GM18868 (cell line): ENCODE results near the gene TTC39C.
A peak's percentile ranks its signal among the peaks of the same experiment; 100 is the strongest.

ENCODE experiments used
- ATAC-seq: cut with Tn5 transposase; IDR thresholded peaks from one replicate; pipeline ENCODE4 v1.9.1; 2021; ENCODE audit warnings: mild to moderate bottlenecking, moderate library complexity; ENCODE audit not compliant: unreplicated experiment

Gene TTC39C

DNA sequence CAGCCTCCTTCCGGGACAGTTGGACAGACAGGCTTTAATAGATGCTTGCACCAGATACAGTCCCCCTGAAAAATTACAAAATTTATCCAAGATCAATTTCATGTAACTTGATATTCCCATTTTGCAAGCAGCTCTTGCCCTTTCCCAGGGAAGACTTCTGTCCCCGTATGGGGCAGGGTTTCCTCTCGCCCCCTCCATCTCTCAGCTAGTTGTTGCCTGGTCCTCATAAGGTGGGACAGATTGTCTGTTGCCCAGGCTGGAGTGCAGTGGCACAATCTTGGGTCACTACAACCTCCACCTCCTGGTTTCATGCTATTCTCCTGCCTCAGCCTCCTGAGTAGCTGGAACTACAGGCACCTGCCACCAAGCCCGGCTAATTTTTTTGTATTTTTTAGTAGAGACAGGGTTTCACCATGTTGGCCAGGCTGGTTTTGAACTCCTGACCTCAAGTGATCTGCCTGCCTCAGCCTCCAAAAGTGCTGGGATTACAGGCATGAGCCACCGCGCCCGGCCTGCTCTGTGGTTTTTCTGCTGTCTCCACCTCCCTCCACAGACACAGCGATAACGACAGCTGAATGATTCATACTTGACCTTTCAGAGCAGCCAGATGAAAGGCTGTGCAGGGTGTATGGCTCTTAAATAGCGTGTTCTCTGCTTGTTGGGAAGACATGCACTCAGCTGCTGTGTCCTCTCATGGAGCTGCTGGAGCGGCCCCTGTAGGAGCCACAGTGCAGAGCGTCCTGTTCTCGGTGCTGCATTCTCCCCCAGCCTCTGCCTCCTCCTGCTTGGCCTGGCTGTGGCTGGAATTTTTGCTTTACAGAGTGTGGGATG, 61.4 kb downstream of the TTC39C start:
- ATAC-seq, result peak; percentile 94

DNA sequence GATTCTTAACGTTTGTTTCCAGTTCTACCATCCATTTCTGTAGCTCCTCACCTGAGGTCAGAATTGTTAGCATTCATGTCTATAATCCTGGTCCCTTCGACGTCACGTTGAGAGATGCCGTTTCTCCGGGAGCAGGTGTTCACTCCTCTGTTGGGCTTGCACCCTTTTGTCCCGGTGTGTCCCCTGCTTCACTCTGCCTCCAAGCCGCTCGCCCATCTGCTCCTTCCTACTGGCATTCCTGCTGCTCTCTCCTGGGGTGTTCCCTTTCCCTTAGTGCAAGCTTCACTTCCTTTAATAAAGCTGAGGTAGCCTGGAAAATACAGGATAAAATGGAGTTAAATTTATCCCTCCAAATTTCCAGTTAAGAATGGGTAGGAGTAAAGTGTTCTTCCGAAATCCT, 62.4 kb downstream of the TTC39C start:
- no peak for ATAC-seq

DNA sequence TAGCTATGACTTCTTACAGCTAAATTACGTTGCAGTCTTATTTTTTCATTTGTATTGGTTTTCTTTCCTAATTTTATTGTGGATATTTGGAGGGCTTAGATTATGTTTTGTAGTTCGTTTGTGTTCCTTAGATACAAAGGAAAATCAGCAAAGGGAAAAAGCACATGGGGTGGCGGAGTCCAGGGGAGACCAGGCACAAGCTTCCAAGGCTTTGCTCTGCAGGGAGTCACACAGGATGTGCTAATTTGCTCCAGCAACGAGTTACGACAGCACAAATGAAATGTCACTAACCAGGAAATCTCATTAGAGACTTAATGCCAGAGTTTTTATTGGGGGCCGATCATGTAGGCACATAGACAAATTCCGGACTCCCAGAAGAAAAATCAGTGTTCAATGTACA, 63.8 kb downstream of the TTC39C start:
- ATAC-seq, result no peak

DNA sequence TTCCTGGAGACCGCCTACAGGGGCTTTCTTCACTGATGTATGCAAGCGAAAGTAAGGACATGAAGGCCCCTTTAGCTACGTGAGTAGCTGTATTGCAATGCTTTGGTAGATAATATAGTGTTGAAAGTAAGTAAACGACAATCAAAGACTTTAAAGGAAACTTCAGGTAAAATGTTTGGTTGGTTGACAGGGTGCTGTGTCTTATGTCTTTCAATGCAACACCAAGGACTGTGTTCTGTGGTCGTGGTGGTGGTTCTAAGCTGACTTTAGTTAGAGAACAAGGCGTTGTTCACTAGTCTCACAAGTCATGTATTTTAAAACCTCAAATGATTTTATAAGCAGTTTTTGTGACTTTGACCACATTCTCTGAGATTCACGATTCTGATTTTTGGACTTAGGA, 66.3 kb downstream of the TTC39C start:
- ATAC-seq, result no peak

DNA sequence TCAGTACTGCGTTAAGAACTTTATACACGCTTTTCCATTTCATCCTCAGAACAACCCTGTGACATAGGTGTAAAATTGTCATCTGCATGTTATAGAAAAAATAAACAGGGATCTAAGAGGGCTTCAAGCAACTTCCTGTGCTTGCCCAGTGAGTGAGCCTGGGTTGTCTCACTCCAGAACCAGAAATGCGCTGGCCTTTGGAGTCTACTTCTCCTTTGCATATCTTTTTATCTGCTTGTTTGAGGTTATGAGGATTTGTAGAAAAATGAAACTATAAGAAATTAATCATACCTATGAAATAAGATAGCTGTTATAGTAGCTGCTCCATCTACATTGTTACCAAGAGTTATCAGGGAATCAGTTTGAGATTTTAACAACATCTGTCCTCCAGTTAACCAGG, 69.0 kb downstream of the TTC39C start:
- no peak for ATAC-seq

DNA sequence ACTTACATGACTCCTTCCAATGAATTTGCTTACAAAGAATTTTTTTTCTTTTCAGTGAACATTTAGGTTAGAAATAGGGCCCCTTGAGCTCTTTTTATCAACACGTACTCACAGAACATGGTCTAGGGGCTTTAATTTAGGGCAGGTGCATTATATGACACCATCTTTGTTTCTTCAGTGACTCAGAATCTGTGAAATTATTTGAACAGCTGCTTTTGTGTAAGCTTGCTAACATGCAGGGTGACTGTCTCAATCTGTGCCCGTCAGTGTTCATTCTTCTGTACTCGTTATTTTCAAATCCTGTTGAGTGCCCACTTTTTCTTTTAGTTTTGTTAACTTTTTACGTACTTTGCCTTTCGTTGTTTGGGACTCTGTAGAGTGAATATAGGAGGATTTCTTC, 71.5 kb downstream of the TTC39C start:
- no peak for ATAC-seq

DNA sequence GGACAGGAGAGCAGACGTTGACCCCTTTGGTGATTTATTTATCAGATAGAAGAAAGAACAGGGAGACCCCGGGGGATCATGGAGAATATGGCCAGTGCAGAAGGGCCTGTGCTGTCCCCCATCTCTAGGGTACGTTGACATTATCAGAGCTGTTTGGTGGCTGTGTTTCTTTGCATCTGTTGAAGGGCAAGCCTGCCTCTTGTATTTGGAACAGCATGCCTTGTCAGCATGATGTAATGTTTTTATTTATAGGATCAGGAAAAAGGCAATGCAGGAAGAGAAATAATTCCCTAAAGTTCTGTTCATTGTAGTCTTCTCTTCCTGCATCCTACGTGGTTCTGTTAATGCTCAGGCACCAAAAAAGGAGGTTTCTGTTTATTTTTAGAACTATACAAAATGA, 74.5 kb downstream of the TTC39C start:
- no peak for ATAC-seq

DNA sequence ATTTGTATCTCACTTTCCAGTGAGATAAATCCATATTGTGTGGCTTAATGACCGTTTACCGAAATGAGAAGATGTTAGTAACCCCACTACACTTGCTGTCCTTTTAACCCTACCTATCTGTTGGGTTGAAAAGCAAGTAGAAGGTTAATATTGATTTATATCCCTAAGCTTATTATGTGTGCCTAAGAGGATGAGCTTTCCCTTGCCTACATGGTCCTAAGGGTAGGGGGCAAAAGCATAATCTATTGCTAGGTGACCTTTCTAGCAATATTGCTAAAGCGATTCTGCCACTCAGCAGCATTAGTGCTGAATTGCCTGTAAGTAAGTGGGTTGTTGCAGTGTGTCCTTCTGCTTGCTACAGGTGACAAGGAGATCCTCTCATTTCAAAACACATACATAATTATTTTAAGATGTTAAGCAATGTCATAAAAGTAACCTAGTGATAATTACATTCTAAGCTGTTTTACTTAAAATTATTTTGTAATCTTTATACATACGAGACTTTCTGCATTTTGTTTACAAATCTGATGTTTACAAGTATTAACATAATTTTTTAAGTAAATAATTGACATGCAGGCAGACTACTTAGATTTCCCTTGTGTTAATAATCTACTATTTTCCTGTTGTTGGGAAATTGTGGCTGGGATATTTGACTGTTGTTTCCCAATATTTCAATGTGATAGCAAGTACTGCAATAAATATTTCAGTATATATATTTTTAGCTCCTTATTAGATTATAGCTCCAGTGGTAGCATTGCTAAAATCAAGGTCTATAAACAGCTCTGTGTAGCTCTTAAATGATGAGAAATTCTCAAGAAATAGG, 75.2 kb downstream of the TTC39C start:
- ATAC-seq, result no peak

DNA sequence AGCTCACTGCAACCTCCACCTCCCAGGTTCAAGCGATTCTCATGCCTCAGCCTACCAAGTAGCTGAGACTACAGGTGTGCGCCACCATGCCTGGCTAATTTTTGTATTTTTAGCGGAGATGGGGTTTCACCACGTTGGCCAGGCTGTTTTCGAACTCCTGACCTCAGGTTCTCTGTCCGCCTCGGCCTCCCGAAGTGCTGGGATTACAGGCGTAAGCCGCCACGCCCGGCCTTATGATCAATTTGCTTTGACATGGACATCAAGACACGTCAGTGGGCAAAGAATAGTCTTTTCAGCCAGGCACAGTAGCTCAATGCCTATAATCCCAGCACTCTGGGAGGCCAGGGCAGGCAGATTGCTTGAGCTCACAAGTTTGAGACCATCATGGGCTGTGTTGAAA, 76.3 kb downstream of the TTC39C start:
- ATAC-seq, result no peak

DNA sequence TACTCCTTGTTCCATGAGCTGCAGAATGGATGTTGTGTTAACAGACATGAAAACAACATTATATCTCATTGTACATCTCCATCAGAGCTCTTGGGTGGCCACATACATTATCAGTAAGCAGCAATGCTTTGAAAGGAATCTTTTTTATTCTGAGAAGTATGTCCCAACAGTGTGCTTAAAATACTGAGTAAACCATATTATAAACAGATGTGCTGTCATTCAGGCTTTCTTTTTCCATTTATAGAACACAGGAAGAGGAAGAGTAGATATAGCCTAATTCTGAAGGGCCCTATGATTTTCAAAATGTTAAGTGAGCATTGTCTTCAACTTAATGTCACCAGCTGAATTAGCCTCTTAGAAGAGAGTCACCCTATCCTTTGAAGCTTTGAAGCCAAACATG, 80.0 kb downstream of the TTC39C start:
- ATAC-seq, result no peak

DNA sequence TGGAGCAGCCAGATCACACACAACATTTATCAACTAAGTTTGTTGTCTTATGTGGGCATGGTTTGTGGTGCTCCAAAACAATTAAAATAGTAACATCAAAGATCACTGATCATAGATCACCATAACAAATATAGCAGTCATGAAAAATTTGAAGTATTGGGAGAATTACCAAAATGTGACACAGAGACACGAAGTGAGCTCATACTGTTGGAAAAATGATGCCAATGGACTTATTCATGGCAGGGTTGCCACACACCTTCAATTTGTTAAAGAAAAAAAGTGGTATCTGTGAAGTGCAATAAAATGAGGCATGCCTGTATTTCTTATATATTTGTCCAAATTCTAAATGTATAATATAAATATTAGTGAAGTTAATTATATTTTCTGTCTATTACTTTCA, 81.4 kb downstream of the TTC39C start:
- no peak for ATAC-seq

DNA sequence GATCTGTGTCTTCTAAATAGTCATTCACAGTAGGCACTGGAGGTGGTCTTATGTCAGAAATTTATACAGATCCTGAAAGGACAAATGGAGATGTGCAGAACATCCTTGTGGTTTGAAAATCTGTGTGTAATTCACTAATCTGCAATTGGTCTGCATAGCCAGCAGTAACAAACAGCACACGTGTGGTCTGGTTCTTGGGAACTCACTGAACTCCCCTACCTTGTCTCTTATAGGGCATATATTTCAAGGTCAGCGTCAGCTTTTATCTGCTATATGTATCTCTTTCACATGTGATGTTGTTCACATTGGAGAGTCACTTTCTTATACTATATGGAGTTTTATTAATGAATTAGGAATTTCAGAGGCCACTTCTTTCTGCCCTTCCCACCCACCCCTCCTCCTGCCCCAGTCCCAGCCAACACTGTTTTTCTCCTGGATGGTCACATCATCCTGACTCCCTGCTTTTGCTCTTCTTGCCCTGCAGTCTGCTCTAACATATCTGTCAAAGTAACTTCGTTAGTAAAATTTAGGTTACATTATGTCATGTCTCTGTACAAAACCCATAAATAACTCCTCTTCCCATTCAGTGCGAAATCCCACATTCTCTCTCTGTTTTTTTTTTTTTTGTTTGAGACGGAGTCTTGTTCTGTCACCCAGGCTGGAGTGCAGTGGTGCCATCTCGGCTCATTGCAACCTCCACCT, 88.9 kb downstream of the TTC39C start:
- no peak for ATAC-seq

DNA sequence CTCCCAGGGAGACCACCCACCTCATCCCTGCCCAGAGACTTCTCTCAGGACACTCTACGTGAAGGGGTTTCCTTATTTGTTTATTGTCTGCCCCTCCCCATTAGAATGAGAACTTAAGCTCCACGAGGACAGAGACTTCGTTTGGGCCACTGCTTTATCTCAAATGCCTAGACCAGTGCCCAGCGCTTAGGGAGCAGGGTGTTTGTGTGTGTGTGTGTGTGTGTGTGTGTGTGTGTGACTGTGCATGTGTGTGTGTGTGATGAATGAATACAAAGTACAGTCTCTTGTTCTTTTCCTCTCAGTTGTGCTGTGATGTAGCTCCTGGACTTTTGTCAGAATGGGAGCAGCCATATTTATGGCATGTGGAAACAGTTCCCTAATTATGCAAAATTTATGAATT, 89.9 kb downstream of the TTC39C start:
- no peak for ATAC-seq

DNA sequence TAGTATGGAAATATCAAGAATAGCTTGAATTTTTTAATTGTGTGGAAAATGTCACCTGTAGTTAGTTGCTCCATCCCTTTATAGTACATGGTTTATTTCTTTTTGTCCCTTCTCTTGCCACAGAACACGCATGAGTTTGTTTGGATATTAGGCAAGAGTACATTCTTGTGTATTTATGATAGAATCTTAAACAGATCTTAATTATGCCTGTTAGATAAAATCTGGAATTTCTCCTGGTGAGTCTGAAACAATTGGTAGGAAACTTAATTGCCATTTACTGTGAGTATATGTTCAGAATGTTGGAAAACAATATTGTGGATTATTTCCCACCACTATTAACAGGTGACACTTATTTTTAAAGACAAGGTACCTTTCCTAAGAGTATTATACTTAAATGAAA, 94.1 kb downstream of the TTC39C start:
- ATAC-seq, result no peak

DNA sequence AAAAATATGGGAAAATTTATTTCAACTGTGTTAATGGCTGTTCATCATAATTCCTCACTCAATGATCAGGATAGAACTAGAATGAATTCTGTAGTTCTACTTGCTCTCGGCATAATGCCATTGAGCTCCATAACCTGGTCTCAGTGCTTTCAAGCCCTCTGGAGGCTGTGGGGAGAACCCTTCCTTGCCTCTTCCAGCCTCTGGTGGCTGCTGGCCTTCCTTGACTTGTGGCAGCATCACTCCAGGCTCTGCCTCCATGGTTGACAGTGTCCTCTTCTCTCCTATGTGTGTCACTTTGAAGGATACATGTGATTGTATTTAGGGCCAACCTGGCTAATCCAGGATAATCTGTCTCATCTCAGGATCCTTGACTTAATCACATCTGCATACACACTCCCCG, 97.4 kb downstream of the TTC39C start:
- ATAC-seq, result no peak

DNA sequence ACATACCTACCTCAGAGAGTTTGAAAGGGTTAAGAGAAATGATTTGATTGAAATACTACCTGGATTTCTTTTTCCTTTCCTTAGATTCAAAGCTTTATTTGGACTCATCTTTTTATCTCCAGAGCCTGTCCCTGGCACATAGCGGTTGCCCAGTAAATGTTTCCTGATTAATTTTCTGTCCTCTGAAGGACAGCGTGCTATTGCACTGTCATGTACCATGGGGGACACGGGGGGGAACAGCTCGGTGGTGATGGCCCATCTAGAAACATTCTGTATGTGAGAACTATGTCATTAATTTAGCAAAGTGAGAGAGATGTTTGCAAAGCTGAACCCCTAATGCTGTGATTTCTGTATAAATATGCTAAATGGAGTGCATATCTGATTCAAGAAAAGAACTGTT, 97.9 kb downstream of the TTC39C start:
- no peak for ATAC-seq

DNA sequence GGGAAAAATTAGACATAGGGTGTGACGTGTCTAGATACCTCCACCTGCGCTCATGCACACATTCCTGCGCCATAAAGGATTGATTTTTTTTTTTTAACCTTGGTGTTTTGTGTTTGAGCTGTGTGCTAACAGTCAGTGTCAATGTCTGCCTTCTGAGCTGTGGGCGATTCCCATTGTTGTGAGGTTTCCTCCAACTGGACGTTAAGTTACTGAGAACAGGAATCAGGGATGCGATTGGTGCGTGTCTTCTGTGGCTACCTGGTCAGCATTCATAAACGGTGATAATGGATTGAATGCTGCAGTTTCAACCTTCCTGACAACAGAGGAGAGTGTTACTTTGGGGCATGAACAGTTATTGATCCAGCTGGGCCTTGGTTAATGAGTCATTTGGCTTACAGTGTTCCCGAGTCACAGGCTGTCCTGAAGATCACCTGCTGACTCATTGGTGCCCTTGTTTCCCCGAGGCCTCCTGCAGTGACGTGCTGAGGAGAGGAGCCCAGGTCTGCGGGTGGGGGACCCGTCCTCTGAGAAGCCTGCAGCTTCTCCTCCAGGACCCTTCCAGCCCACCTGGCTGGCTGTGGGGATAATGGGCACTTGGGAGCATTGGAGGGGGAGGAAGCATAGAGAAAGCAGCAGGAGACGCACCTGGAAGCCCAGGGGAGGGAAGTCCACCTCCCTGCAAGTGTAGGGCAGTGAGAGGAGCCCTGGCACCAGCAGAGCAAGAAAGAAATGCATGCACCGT, 98.5 kb downstream of the TTC39C start:
- no peak for ATAC-seq

DNA sequence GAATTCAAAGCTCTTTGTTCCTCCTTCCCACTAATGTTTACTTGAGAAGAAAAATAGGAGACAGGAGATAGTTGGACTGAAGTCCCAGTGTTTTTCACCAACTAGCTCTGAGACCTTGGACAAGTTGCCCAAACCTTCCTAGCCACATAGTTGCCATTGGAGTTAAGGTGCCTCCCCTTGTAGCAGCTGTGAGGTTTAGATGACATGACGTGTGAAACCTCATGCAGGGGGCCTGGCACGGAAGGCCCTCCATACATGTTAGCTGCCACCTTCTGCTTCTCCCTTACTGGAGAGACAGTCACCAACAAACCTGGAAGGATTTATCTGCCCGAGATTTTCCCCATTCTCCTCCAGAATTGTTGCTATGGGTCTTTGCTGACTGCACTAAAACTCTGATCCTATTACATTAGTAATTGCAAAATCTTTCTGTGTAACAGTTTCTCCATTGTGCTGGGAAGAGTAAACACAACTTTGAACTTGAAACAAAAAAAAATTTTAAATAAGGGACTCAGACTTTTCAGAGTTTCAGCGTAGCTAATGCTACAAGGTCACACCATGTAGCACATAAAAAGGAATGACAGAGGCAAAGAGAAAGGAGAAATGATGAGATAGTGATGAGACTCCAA, 100.5 kb downstream of the TTC39C start:
- no peak for ATAC-seq

DNA sequence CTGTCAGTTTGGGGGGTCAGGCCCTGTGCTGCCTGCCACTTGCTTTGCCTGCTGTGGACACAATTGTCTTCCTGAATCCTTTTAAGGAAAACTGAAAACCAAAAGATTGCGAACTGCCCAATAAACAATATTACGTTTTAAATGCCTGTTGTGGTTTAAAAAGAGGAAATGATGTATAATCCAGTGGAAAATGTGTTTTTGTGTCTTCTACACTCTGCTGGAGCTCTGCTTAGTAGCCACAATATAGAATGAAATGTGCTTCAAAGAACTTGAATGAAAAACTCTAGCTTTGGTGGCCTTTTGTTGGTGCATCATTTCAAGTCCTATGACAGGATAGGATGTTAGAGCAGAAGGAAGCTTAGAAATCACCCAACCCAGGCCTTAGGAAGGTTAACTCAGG, 101.1 kb downstream of the TTC39C start:
- no peak for ATAC-seq

DNA sequence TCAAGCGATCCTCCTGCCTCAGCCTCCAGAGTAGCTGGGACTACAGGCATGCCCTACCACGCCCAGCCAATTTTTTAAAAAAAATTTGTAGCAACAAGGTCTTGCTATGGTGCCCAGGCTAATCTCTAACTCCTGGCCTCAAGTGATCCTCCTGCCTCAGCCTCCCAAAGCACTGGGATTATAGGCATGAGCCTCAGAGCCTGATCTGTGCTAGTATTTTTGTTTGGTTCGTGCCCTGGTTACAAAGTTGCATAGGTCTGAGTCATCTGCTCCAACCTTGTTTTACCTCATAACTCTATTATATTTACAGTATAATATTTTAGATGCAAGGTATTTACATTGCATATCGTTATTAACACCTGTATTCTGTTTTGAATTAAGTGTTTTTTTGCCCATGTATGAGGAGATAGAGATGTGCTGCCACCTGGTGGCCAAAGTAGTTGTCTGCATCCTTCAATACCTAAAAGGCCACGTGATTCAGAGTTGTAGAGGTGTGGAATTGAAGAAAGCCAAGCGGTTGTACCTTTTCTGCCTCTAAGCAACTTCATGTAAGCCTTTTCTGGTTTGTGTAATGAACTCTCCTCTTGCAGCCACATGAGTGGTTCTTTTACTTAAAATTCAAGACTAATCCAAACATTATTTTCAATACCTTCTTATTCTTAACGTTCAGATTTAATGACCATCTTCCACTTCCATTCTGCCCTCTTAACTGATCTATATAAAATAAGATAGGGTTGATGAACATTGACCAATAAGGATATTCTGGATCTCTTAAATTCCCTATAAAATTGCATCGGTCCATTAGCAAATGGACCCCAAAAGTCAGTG, 104.4 kb downstream of the TTC39C start:
- ATAC-seq, result peak; percentile 86
